Effector memory CD4-positive, alpha-beta T cell (primary cell): ENCODE measurements around the gene CYSLTR2.

Source experiments
- DNase-seq, 3 donors: peaks; one replicate each; pipeline ENCODE4 v3.0.0-alpha.2; 2020
- H3K27ac ChIP-seq: 2 replicates; pipeline ENCODE4 v1.7.0; 2013; ENCODE audit warnings: mild to moderate bottlenecking, low read length, moderate library complexity; ENCODE audit not compliant: insufficient read depth, poor library complexity, severe bottlenecking
- H3K27me3 ChIP-seq: replicated peaks from 2 replicates; pipeline ENCODE4 v1.7.0; 2013; ENCODE audit warnings: mild to moderate bottlenecking, low read length; ENCODE audit not compliant: insufficient read depth, control insufficient read depth, poor library complexity, severe bottlenecking
- H3K36me3 ChIP-seq: 2 replicates; pipeline ENCODE4 v1.7.0; 2013; ENCODE audit warnings: mild to moderate bottlenecking, low read length, moderate library complexity; ENCODE audit not compliant: control insufficient read depth, insufficient read depth
- H3K4me1 ChIP-seq: 2 replicates; pipeline ENCODE4 v1.7.0; 2013; ENCODE audit warnings: low read length, mild to moderate bottlenecking; ENCODE audit not compliant: control insufficient read depth, insufficient read depth, poor library complexity, severe bottlenecking
- H3K4me3 ChIP-seq: 2 replicates; pipeline ENCODE4 v1.7.0; 2013; ENCODE audit warnings: low read length, low read depth, mild to moderate bottlenecking; ENCODE audit not compliant: insufficient read depth, poor library complexity, severe bottlenecking
- H3K9me3 ChIP-seq: 2 replicates; pipeline ENCODE4 v1.7.0; 2013; ENCODE audit warnings: mild to moderate bottlenecking, low read length, moderate library complexity; ENCODE audit not compliant: control insufficient read depth

CYSLTR2 gene

GRCh38 chr13:48710160-48710559, 56.4 kb downstream of the CYSLTR2 start:
- no peak for DNase-seq
- Histone ChIP-seq H3K36me3 (peaks cover 9% of the 10 kb centered on the region), H3K27me3 (no peaks in the 10 kb centered on the region), H3K27ac (no peak overlapping the region), H3K4me3 (no peak overlapping the region), H3K9me3 (no peaks in the 10 kb centered on the region), H3K4me1 (no peaks in the 10 kb centered on the region)

- no peaks in the 10 kb centered on the region for H3K27me3 ChIP-seq
- H3K4me3 ChIP-seq, result no peak overlapping the region
- no peak overlapping the region for H3K27ac ChIP-seq
- no peaks in the 10 kb centered on the region for H3K4me1 ChIP-seq
- peaks cover 2% of the 10 kb centered on the region for H3K9me3 ChIP-seq
- DNase-seq, result no peak
- peaks cover 7% of the 10 kb centered on the region for H3K36me3 ChIP-seq
Measured at GRCh38 chr13:48712141-48712540, 58.4 kb downstream of the CYSLTR2 start.

- Histone ChIP-seq H3K27me3 (no peaks in the 10 kb centered on the region), H3K36me3 (no peaks in the 10 kb centered on the region), H3K4me1 (no peaks in the 10 kb centered on the region), H3K9me3 (peaks cover 23% of the 10 kb centered on the region), H3K4me3 (no peak overlapping the region), H3K27ac (no peak overlapping the region)
- no peak for DNase-seq
Measured at GRCh38 chr13:48715977-48716376, 62.2 kb downstream of the CYSLTR2 start.

GRCh38 chr13:48720621-48721020, 66.9 kb downstream of the CYSLTR2 start:
- DNase-seq, result no peak
- no peaks in the 10 kb centered on the region for H3K36me3 ChIP-seq
- H3K4me1 ChIP-seq, result no peaks in the 10 kb centered on the region
- H3K27ac ChIP-seq, result no peak overlapping the region
- H3K27me3 ChIP-seq, result no peaks in the 10 kb centered on the region
- H3K4me3 ChIP-seq, result no peak overlapping the region
- H3K9me3 ChIP-seq, result peaks cover 23% of the 10 kb centered on the region

- Histone ChIP-seq H3K4me3 (no peak overlapping the region), H3K27ac (no peak overlapping the region), H3K36me3 (no peaks in the 10 kb centered on the region), H3K27me3 (no peaks in the 10 kb centered on the region), H3K4me1 (no peaks in the 10 kb centered on the region), H3K9me3 (peaks cover 13% of the 10 kb centered on the region)
- no peak for DNase-seq
Measured at GRCh38 chr13:48723168-48723567, 69.4 kb downstream of the CYSLTR2 start.

- no peak for DNase-seq
- Histone ChIP-seq H3K4me1 (no peaks in the 10 kb centered on the region), H3K4me3 (no peak overlapping the region), H3K9me3 (no peaks in the 10 kb centered on the region), H3K36me3 (no peaks in the 10 kb centered on the region), H3K27me3 (no peaks in the 10 kb centered on the region), H3K27ac (no peak overlapping the region)
Measured at GRCh38 chr13:48725271-48725670, 71.5 kb downstream of the CYSLTR2 start.

- Histone ChIP-seq H3K4me1 (no peaks in the 10 kb centered on the region), H3K9me3 (no peaks in the 10 kb centered on the region), H3K4me3 (no peak overlapping the region), H3K36me3 (no peaks in the 10 kb centered on the region), H3K27ac (no peak overlapping the region), H3K27me3 (no peaks in the 10 kb centered on the region)
- DNase-seq, result no peak
Measured at GRCh38 chr13:48726711-48727110, 73.0 kb downstream of the CYSLTR2 start.

GRCh38 chr13:48727241-48728011, 73.7 kb downstream of the CYSLTR2 start:
- Histone ChIP-seq H3K27me3 (no peaks in the 10 kb centered on the region), H3K27ac (no peak overlapping the region), H3K4me1 (no peaks in the 10 kb centered on the region), H3K9me3 (no peaks in the 10 kb centered on the region), H3K36me3 (no peaks in the 10 kb centered on the region), H3K4me3 (no peak overlapping the region)
- DNase-seq, result no peak

GRCh38 chr13:48728226-48728625, 74.5 kb downstream of the CYSLTR2 start:
- no peaks in the 10 kb centered on the region for H3K4me1 ChIP-seq
- no peak overlapping the region for H3K27ac ChIP-seq
- no peak for DNase-seq
- no peaks in the 10 kb centered on the region for H3K9me3 ChIP-seq
- no peak overlapping the region for H3K4me3 ChIP-seq
- no peaks in the 10 kb centered on the region for H3K27me3 ChIP-seq
- no peaks in the 10 kb centered on the region for H3K36me3 ChIP-seq

- H3K9me3 ChIP-seq, result no peaks in the 10 kb centered on the region
- no peaks in the 10 kb centered on the region for H3K4me1 ChIP-seq
- H3K36me3 ChIP-seq, result no peaks in the 10 kb centered on the region
- DNase-seq, result no peak
- H3K4me3 ChIP-seq, result no peak overlapping the region
- H3K27me3 ChIP-seq, result no peaks in the 10 kb centered on the region
- H3K27ac ChIP-seq, result no peak overlapping the region
Measured at GRCh38 chr13:48728876-48729275, 75.1 kb downstream of the CYSLTR2 start.
